ENCODE measurements around the gene DEFB129. TPM values are rescaled to one million over a fixed set of nuclear protein-coding genes. Genes with fewer than 3 reads are reported as not detected.

Gene DEFB129
- total and polyA plus RNA-seq, 7 donors: not detected

- ATAC-seq (no peak), DNase-seq (no peak)
- no peaks in the 10 kb centered on the region for H3K9me3 ChIP-seq
- no peak for TF ChIP-seq CTCF (IDR thresholded peaks at IDR 0.05)
- intact Hi-C loops (cut with DNase I): loop anchor here in 1 of 2 donors (10.0 kb wide), 1 partner anchor 59 kb away; no protein-coding TSS in a partner anchor
- no peak overlapping the region for H3K4me3 ChIP-seq
- WGBS, 3 donors: 82 to 85% (median 83%) methylated on average over 7 of the region's 7 CpGs
- no peaks in the 10 kb centered on the region for H3K27me3 ChIP-seq (ENCODE audit: insufficient read depth in 3 of 3, low read length in 2 of 3)
- no peak overlapping the region for H3K27ac ChIP-seq
- H3K4me1 ChIP-seq: no peaks in the 10 kb centered on the region
- peaks cover 2 to 13% of the 10 kb centered on the region in 2 donors for H3K36me3 ChIP-seq (ENCODE audit: insufficient read depth in 1 of 2, low read depth in 1 of 2)
Measured at GRCh38 chr20:275791-276190, 48.7 kb downstream of the DEFB129 start.

DNA sequence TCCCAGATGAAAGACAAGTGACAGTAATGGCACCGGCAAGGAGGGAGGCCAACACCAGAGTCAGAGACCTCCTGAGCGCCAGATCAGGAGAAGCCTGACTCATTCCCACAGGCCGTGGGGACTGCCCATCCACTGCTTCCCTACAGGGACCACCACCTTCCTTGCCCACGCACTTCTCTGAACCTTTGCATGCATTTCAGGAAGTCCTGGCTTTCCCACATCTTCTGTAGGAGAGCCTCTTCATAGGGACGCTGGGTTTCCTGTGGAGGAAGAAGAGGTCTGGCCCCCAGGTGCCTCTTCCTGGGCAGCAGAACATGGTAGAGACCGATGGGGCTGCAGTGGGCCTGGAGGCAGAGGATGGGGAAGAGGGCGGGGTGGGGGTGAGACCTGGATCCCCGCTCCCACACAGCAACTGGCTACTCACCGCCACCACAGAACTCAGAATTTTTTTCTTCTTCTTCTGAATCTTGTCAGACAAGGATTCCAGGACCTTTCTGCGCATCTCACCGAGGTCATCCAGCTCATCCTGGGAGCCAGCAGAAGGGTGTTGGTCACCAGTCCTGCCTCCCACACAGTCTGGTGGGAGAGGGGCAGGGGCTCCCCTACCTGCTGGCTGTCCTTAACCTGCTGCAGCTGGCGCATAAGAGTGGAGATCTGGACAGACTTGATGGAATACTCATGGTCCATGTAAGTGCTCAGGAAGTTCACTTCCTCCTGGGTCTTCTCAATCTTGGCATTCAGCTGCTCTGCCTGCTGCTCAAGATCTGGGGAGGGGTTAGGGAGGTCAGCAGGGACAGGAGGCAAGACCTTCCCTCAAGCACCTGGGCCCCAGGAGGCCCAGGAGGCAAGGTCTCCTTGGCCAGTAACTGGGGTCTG is 49.8 kb downstream of the DEFB129 start:
- Histone ChIP-seq H3K36me3 (ENCODE audit: insufficient read depth in 1 of 2, low read depth in 1 of 2) (peaks cover 0 to 13% of the 10 kb centered on the region in 2 donors), H3K4me1 (no peaks in the 10 kb centered on the region), H3K4me3 (no peak overlapping the region), H3K9me3 (no peaks in the 10 kb centered on the region), H3K27ac (no peak overlapping the region), H3K27me3 (ENCODE audit: insufficient read depth in 3 of 3, low read length in 2 of 3) (no peaks in the 10 kb centered on the region)
- intact Hi-C loops (cut with DNase I): loop anchor here in 1 of 2 donors (10.0 kb wide), 1 partner anchor 58 kb away; no protein-coding TSS in a partner anchor
- 92 to 95% (median 95%) methylated on average over 12 of the region's 12 CpGs for WGBS, 3 donors
- ATAC-seq (no peak), DNase-seq (no peak)
- no peak for TF ChIP-seq CTCF (IDR thresholded peaks at IDR 0.05)

DNA sequence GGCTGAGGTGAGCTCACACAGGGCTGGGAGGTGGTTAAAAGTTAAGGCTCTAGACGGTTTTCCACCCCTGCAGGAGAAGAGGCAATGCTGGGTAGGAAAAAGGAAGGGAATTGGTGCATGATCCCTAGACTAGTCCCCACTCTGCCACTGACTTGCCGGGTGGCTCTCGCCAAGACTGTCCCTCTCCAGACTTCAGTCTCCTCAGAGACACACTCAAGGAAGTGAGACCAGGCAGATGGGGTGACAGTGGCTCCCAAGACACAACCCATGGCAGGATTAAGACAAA is 50.4 kb downstream of the DEFB129 start:
- no peaks in the 10 kb centered on the region for H3K27me3 ChIP-seq (ENCODE audit: insufficient read depth in 3 of 3, low read length in 2 of 3)
- DNase-seq (no peak), ATAC-seq (no peak)
- peaks cover 0 to 18% of the 10 kb centered on the region in 2 donors for H3K36me3 ChIP-seq (ENCODE audit: insufficient read depth in 1 of 2, low read depth in 1 of 2)
- H3K9me3 ChIP-seq: no peaks in the 10 kb centered on the region
- no peak overlapping the region for H3K27ac ChIP-seq
- no peak for TF ChIP-seq CTCF (IDR thresholded peaks at IDR 0.05)
- no peaks in the 10 kb centered on the region for H3K4me1 ChIP-seq
- H3K4me3 ChIP-seq: no peak overlapping the region
- intact Hi-C loops (cut with DNase I): loop anchor here in 1 of 2 donors (10.0 kb wide), 1 partner anchor 57 kb away; no protein-coding TSS in a partner anchor
- 25 to 54% (median 45%) methylated on average over 2 to 3 of the region's 3 CpGs for WGBS, 3 donors

- DNase-seq (no peak), ATAC-seq (no peak)
- H3K4me1 ChIP-seq: no peaks in the 10 kb centered on the region
- no peak overlapping the region for H3K27ac ChIP-seq
- peaks cover 0 to 18% of the 10 kb centered on the region in 2 donors for H3K36me3 ChIP-seq (ENCODE audit: insufficient read depth in 1 of 2, low read depth in 1 of 2)
- no peak overlapping the region for H3K4me3 ChIP-seq
- H3K27me3 ChIP-seq (ENCODE audit: insufficient read depth in 3 of 3, low read length in 2 of 3): no peaks in the 10 kb centered on the region
- 77 to 86% (median 83%) methylated on average over 5 of the region's 5 CpGs for WGBS, 3 donors
- intact Hi-C loops (cut with DNase I): loop anchor here in 1 of 2 donors (10.0 kb wide), 1 partner anchor 57 kb away; no protein-coding TSS in a partner anchor
- TF ChIP-seq CTCF (IDR thresholded peaks at IDR 0.05): no peak
- H3K9me3 ChIP-seq: no peaks in the 10 kb centered on the region
Measured at GRCh38 chr20:278181-278580, 51.1 kb downstream of the DEFB129 start.
